ENCODE results near the gene MAD1L1.

Gene MAD1L1

DNA sequence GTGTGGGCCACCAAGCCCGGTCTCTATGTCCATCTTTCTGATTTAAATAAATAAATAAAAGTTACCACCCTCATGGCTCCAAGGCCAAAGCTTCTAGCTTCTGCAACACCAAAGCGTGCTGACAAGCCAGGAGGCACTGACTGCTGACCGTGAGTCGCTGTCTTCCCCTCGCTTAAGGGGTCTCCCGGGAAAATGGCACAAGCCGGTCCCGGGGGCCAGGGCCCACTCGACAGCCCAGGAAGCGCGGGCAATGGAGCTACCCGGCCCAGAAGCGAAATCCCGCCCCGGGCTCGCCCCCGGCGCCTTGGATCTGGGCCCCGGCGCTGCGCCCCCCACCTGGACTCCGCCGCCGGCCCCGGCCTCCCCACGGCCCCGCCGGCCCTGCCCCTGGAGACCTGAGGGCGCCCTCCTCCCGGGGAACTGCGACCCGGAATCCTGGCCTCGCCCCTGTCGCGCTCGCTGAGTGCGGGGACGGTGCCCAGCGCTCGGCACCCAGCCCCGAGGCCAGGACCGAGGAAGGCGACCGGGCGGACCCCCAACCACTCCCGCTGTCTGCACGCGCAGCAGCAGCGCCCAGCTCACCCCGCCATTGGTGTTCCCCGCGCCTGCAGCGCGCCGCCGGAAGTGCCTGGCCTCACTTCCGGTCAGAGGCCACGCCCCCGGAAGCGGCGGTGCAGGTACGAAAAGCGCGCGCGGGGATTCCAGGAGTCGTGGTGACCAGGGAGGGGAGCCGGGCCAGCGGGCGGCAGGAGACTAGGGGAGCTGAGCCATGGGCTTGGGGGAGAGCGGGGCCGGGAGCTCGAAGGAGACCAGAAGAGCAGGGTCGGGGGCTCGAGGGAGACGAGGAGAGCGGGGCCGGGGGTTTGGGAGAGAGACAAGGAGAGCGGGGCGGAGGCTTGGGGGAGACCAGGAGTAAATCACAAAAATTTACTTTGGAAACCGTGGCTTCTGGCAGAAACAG is 9.1 kb upstream of the MAD1L1 start, which contains the start of the genes MRM2 and NUDT1:
Gene MRM2, minus strand, starts transcription at position 626 of the 961 bp plus-strand sequence. Its CDS starts 36 bp downstream, at position 590.
Gene NUDT1, plus strand, starts transcription at position 647 of the 961 bp plus-strand sequence. CDS start 2,349 bp downstream, outside the sequence.
- DNase-seq: peak; percentile 90

DNA sequence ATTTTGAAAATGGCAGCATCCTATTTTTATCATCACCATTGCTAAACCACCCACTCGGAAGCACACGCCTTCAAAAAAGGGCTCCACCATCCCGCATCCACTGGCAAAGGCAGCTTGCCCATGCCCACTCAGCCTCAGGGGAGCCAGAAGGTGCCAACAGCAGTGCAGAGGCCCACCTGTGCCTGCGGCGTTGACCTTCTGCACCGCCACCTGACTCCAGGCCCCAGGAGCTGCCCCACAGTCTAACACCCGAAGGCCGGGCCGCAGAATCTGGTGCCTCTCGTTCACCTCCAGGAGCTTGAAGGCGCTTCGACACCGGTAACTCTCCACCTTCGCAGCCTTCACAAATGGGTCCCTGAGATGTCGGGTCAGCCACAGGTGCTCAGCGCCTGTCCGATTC is 6.5 kb upstream of the MAD1L1 start:
- no peak for DNase-seq

DNA sequence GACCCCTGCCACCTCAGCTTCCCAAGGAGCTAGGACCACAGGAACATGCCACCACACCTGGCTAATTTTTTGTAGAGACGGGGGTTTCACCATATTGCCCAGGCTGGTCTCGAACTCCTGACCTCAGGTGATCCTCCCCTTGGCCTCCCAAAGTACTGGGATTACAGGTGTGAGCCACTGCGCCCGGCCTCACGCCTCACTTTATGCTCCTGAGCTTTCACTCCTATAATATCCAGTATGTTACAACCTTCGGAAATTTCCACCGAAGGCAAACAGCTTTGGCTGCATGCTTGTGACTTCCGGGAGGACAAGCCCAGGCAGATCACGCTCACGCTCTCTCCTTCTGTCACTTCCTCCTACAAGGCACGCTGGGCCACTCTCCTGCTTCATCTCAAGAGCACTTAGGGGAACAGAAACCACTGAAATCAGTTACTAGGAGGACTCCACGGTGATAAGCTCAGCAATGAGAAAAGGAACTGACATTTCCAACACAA is 4.4 kb upstream of the MAD1L1 start:
- no peak for DNase-seq

DNA sequence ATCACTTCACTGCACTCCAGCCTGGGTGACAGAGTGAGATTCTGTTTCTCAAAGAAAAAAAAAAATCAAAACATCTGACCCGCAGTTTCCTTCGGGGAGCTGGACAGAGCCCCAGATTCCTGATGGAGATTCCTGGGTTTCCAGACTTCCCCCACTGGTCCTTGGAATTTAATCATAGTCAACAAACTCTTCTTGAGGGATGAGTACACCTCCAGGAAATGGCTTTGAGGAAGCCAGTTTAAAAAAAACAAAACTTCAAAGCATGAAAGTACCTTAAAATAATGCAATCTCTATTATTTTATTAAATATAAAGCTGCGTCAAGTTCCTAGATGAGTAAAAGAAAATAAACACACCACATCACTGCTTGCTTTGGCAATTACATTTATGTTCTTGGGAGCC is 1.2 kb upstream of the MAD1L1 start:
- no peak for DNase-seq

DNA sequence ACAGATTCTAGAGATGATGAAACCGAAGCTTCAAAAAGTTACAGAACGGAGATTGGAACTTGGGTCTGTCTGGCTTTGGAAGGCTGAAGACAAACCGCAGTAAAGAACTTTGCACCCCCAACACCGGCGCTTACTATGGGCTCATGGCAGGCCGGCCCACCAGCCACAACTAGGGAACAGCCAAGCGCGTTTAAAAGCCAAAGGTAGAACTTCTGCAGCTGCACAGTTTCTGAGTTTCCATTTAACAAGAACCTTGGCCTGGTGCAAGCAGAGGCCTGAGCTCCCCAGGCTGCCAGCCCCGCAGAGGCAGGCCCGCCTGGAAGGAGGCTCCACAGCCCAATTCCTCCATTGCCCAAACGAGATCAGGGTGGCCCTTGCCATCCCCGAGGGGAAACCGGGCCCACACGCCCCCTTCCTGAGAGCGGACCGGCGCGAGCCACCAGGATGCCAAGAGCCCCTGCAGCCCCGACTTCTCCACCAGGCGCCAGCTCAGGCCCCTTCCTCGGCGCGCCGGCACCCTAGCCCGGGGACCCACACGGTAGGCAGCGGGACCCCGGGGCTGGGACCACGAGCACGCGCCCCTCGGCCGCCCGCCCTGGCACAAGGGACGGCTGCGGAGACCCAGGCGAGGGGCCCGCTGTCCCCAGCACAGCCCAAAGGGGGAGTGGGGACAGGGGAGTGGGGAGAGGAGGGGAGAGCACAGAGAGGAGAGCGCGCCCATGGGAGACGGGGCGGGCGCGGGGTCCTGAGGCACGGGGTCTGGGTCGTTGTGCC is 566 bp downstream of the MAD1L1 start:
- peak; percentile 31 for DNase-seq

DNA sequence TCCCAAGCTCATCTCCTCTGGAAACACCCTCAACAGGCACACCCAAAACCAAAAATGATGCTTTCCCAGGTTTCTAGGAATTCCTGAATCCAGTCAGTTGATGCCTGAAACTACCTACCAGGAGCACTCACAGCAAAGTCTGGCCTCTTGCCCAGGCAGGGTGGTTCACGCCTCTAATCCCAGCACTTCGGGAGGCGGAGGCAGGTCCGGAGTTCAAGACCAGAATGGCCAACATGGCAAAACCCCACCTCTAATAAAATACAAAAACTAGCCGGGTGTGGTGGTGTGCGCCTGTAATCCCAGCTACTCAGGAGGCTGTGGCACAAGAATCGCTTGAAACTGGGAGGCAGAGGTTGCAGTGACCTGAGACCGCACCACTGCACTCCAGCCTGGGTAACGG is 1.9 kb downstream of the MAD1L1 start:
- DNase-seq: no peak

DNA sequence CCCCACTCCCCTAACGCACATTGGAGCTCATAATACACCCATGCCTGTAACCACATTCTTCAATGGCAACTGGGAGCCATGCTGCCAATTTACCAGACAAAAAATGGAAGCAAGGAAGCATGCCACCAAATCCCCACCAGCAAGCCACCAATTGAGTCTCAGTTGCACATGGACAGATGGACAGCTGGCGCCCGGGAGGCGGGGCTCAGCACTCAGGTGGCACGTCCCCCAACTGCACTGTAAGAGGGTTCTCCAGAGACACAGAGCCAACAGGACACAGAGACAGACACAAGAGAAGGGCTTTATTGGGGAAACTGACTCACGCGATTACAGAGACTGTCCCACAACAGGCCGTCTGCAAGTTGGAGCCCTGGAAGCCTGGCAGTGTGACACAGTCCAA is 2.5 kb downstream of the MAD1L1 start:
- DNase-seq: no peak

DNA sequence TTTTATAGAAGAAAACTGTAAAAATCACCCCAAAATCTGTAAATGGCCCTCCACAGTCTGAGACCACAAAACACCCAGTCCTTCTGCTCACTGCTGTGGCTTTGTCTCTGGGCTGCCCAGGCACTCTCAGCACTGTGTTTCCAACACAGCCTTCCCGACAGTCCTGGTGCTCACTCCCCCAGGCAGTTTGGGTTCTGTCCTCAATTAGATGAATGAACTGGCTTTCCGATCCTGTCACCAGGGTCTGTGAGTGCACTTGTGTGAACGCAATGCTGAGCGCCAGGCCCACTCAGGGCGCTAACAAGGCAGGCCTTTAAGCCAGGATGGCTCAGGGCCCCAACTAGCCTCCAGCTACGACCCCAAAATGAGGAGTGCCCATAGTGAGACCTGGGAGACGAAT is 3.3 kb downstream of the MAD1L1 start:
- DNase-seq: no peak

DNA sequence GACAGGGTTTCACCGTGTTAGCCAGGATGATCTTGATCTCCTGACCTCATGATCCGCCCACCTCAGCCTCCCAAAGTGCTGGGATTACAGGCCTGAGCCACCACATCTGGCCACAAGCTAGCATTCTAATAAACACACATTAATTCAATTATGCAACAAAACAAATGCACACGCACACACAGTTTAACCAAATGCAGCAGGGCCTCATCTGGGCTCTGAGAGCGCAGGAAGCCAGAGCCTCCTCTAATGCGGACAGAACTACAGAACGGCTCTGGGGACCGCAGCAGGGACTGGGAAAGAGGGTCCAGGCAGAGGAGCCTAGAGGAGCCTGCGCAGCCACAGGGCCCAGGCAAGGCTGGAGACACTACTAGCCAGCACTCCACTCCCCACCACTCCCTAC is 3.8 kb downstream of the MAD1L1 start:
- DNase-seq: no peak

DNA sequence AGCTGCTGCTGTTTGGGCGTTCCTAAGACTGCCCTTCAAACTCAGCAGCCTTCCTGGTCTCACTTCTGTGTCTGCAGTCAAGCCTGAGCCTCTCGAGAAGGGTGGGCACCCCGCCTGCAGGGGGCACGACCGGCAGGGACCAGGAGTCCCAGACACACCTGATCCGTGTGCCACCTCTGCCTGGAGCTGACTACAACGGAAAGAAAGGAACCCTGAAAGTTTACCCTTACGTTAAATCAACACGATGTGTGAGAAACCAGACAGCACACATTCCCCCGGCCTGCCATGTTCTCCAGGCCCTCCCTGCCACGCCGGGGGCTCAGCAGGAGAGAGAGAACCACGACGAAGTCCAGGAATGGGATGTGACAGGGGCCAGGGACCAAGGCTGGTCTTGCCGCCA is 5.0 kb downstream of the MAD1L1 start:
- DNase-seq: no peak

DNA sequence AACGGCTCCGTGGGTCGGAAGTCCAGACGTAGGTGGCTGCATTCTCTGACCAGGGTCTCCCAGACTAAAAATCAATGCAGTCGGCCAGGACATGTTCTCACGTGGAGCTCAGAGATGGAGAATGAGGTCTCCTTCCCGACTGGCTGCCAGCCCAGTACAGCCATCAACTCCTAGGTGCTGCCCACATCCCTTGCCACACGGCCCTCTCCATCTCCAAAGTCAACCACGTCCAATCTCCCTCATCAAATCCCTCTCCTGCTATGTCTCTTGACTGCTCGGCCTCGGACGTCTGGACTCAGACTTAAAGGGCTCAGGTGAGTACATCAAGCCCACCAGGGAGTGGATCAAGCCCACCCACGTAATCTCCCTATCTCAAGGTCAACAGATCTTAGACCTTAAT is 6.9 kb downstream of the MAD1L1 start:
- DNase-seq: no peak

DNA sequence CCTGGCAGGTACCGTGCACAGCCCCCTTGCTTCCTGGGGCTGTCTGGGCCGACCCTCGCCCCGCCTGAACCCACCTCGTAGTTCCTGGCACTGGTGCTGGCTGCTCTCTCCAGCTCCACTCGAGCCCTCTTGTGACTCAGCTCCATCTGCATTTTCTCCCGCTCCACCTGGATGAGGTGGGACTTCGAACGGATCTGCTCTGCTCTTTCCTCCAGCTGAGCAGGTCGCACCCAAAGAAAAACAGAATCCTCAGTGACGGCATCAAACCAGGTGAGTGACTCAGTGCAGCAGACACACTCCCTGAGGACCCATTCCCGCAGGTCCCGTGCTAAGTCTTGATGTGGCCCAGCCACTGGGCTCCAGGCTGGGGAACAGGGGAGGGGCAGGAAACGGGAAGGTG is 7.4 kb downstream of the MAD1L1 start:
- DNase-seq: no peak

DNA sequence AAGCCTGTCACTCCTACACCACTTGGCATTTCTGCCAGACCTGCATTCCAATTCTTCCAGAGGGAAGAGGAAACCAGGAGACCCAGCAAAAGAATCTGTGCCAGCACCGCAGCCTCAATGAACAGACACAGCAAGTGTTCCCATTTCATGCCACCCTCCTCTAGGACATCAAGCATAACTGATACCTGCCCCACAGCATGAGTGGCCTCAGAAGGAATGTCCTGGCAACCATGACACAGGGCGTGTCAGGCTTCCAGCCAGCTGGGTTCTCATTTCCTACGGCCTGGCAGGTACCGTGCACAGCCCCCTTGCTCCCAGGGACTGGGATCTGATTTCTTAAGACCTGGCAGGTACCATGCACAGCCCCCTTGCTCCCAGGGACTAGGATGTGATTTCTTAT is 7.8 kb downstream of the MAD1L1 start:
- DNase-seq: no peak

DNA sequence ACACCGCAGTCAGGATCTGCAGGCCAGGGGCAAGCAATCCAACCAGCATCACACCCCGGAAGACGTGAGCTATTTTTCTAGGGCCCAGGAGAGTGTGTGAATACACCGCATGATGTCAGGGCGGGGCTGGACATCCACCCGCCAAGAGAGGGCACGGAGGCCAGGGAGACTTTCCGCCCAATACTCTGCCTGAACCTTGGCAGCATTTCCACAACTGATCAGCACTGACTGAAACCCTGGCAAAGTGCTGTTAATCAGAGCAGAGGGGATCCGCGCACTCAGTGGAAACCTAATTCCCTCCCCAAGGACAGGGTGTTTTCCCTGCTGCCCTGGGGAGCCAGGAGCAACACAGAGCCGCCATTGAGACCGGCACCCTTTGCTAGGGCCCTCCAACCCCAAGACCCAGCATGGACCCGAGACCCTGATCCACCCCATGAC is 8.2 kb downstream of the MAD1L1 start:
- no peak for DNase-seq

DNA sequence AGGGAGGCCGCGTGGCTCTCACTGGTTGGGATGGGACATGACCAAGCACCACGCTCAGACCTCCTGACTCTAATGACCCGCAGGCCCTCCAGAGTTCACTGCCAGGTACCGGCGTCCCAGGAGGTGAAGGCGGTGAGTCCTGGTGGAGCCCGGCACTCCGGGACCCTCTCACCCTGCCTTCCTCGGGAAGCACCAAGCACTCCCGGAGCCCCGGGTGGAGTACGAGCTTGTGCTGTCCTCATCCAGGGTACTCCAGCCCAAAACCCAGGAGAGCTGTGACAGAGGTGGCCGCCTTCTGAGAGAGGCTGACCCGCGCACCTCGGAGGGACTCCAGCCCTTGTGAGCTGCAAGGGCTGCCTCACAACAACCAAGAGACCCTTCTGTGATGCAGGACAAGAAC is 9.4 kb downstream of the MAD1L1 start:
- no peak for DNase-seq

DNA sequence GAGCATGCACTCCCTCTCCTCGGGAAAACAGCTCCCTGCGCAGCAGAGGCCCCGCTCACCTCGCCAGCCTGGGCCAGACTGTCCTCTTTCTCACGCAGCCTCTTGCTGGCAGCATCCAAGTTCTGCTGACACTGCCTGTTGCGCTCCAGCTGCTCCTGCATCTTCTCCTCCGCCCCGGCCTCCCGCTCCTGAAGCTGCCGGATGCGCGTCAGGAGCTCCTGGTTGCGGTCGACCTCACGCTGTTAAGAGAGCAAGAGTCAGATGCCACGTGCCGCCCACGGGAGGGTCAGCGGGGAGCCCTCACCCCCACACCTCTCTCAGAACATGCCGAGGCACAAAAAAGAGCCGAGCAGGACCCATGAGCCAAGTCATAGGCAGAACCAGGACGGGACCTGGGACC is 10.2 kb downstream of the MAD1L1 start:
- DNase-seq: no peak

DNA sequence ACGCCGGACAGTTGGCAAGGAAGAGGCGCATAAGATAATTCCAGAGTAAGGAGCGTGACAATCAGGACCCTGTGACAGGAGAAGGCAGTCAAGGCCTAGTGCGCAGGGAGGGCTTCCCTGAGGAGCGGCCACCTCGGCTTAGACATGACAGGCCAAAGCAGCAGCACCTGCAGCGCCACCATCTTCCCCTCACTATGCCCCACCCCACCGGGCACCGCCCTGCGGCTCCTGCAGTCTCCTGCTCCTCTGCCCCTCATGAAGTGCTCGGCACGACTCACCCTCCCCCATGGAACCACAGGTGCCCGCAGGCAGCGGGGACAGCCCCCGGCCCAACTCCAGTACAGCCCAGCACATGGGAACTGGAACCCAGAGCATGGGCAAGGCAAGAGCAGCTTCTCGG is 11.8 kb downstream of the MAD1L1 start:
- no peak for DNase-seq

DNA sequence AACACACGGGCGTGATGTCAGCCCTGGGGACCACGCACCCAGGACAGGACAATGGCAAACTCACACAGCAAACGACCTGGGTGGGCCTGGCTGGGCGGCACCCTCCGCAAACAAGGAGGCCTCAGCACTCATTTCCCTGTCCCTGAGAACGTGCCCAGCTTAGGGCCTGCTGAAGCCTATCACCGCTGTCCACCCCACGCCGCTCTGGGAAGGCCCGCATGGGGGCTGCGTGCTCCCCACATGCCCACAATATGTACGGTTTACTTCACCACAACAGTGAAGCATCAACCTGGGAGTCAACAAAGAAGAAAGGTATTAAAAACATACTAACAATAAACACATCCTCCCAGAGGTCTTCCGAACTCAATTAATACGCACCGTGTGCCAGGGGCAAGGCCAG is 12.2 kb downstream of the MAD1L1 start:
- DNase-seq: no peak

DNA sequence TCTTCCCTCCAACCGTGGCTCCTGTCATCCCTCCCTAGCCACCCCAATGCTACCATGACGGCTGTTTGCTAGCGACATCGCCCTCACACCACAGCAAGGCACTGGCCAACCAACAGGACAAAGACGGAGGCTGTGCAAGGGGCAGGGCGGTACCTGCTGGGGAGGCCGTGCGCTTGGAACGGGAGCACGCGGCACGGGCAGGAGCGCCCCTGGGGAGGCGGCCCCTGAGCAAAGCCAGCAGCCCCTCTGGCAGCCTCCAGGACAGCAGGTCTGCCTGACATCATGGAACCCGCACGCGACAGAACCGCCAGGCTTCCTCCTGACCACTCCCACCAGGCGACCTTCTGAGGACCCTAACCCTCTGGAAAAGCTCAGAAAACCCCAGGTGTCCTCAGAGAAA is 12.7 kb downstream of the MAD1L1 start:
- DNase-seq: no peak

DNA sequence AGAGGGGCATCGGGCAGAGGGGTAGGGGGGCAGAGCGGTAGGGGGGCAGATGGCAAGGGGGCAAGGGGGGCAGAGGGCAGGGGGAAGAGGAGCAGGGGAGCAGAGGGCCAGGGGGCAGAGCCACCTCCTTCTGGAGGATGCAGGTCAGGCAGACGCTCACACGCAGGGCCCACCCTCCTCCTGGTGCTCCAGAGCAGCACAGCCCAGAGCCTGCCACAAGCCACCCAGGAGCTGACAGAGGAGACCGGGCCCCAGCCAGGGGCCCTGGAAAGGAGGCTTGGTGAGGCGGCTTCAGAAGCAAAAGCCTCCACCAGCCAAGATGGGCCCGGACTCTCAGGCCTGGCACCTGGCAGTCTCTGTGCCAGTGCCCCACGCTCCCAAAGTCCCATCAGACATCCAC is 13.1 kb downstream of the MAD1L1 start:
- no peak for DNase-seq

DNA sequence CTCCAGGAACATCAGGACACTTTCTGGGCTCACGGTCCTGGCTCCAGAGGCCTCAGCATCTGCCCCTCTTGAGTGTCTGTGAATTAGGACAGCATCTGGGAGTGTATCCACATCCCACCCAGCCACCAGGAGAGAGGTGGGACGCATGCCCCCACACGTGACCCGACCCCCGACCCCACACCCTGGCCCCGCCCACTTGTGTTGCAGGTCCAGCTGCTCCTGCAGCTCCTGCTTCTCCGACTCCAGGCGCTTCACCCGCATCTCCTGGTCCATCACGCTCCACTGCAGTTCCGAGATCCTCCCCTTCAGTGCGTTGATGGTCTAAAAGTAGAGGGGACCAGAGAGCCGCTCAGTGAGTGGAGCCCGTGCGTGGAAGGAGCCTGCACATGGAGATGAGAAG is 13.6 kb downstream of the MAD1L1 start:
- no peak for DNase-seq

DNA sequence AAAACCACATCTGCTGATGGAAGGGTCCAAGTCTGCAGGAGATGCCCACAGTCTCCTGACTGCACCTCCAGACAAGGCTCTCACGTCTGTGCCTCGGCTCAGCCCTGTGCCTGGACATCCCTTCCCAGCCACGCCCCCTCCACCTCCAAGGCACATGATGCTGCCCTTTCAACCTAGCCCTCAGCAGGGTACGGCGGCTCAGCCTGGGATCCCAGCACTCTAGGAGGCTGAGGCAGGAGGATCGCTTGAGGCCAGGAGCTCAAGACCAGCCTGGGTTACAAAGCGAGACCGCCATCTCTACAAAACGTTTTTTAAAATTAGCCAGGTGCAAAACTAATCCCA is 14.3 kb downstream of the MAD1L1 start:
- DNase-seq: no peak

DNA sequence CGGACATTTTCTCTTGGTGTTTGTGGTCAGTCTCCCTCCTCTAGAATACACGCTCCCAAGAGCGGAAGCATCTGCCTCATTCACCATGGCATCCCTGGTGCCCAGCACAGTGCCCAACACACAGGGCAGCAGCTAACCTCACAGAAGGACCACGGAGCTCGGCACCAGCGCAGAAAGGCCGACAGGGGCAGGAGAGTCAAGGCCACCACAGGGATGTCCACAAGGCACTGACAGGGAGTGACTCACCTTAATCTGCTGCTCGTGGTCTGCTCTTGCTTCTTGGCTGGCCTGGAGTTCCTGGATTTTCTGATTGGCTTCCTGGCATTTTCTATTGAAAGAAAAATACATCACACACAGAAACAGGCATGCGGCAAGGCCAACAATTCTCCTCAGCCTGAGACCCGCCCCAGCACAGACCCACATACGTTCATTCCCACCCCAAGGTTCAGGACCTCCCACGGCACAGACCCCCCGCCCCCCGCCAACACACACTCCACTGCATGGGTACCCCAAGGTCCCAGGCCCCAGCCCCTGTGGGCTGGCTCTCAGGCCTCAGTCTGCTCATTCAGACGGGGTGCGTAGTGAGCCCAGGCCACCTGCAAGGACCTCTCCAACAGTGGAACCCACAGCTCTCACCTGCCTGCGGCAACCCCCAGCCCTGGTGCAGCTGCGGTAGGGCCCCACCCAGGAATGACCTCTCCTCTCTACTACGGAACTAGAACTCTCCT is 14.9 kb downstream of the MAD1L1 start:
- no peak for DNase-seq

All from activated CD4-positive, alpha-beta T cell treated with anti-CD3 and anti-CD28 coated beads, Interleukin-10, Interleukin-2, amounts not matched to agents 100 ng/mL and 50 ng/mL, durations not matched to agents 16 hours and 8 hours (primary cell).